Uterus (tissue), 4 donors: ENCODE measurements around the gene MAMLD1. TPM values are rescaled to one million over a fixed set of nuclear protein-coding genes. Genes with fewer than 3 reads are reported as not detected.

Experiments used
- DNase-seq, 2 donors: peaks; one replicate each; pipeline ENCODE4 v3.0.0-alpha.2; 2019 to 2020
- H3K27ac ChIP-seq, 2 donors: fragments of 200-600 bp; sonication (generic); 1 replicate in 1 of 2; 2 replicates in 1 of 2; pipeline ENCODE4 v1.5.1; 2016 to 2018
- H3K27me3 ChIP-seq, 2 donors: fragments of 200-600 bp; sonication (generic); one replicate each; pipeline ENCODE4 v1.5.1; 2018 to 2019; ENCODE audit warnings: control low read depth in 1 of 2
- H3K36me3 ChIP-seq, 2 donors: fragments of 200-600 bp; sonication (generic); one replicate each; pipeline ENCODE4 v1.5.1; 2019; ENCODE audit warnings: control low read depth in 1 of 2
- H3K4me1 ChIP-seq, 2 donors: fragments of 200-600 bp; sonication (generic); one replicate each; pipeline ENCODE4 v1.5.1; 2018 to 2019; ENCODE audit warnings: control low read depth in 1 of 2
- H3K4me3 ChIP-seq, 2 donors: fragments of 200-600 bp; sonication (generic); 1 replicate in 1 of 2; 2 replicates in 1 of 2; pipeline ENCODE4 v1.5.1; 2018 to 2019; ENCODE audit warnings: mild to moderate bottlenecking in 1 of 2
- H3K9me3 ChIP-seq, 2 donors: fragments of 200-600 bp; sonication (generic); one replicate each; pipeline ENCODE4 v1.5.1; 2019; ENCODE audit warnings: control low read depth in 1 of 2
- CTCF ChIP-seq, 4 experiments: fragments of 200-600 bp in 2 of 4; fragments of 450-650 bp in 2 of 4; sonication (generic) in 2 of 4; IDR thresholded peaks; one replicate each; pipeline ENCODE4 v1.5.1; 2016 to 2019; ENCODE audit warnings: antibody characterized with exemption in 4 of 4, mild to moderate bottlenecking in 2 of 4, moderate library complexity in 1 of 4
- POLR2A ChIP-seq, 2 donors: fragments of 450-650 bp; IDR thresholded peaks; one replicate each; pipeline ENCODE4 v1.6.1; 2016; ENCODE audit warnings: antibody characterized with exemption in 2 of 2, mild to moderate bottlenecking in 1 of 2, moderate library complexity in 1 of 2
- intact Hi-C: fragments of 100-400 bp; cut with DNase I; formaldehyde crosslinking; loops from one replicate; pipeline ENCODE4 v1.15.1; 2023; ENCODE audit warnings: low total_unique reads
- total RNA-seq, 4 donors: library from RNA; depleted of rRNA in 3 of 4; stranded (reverse); fragments of >200 nt in 3 of 4; gene quantifications; one replicate each; pipeline versions ENCODE4 v1.1.0 to v1.2.4, GENCODE V29; 2014 to 2023
- donor health status: DM: yes; HTN: yes; CAD: no.

Gene MAMLD1
- total RNA-seq, 4 donors from 2014 or later, result 0.77 to 20.6 (median 2.2) TPM

DNA sequence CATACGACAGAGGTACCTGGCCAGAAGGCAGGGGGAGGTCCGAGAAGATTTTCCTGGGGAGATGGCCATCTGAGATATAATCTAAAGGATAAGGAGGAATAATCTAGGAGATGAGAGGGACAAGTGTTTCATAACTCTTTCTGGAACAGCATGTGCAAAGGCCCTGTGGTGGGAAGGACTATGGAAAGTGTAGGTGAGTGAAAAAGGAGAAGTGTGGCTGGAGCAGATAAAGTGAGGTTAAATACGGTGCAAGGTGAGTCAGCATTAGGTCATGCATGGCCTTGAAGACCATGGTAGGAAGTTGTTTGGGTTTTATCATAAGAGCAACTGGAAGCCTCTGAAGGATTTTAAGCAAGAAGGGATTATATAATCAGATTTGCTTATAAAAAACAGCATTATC, 170.7 kb downstream of the MAMLD1 start:
- Histone ChIP-seq H3K4me3 (no peak overlapping the region), H3K27ac (no peak overlapping the region), H3K36me3 (no peaks in the 10 kb centered on the region), H3K4me1 (no peaks in the 10 kb centered on the region), H3K9me3 (no peaks in the 10 kb centered on the region), H3K27me3 (no peaks in the 10 kb centered on the region)
- TF ChIP-seq POLR2A (IDR thresholded peaks at IDR 0.05) (no peak), CTCF (IDR thresholded peaks at IDR 0.05) (no peak)
- intact Hi-C loops, result no loop called here
- no peak for DNase-seq

DNA sequence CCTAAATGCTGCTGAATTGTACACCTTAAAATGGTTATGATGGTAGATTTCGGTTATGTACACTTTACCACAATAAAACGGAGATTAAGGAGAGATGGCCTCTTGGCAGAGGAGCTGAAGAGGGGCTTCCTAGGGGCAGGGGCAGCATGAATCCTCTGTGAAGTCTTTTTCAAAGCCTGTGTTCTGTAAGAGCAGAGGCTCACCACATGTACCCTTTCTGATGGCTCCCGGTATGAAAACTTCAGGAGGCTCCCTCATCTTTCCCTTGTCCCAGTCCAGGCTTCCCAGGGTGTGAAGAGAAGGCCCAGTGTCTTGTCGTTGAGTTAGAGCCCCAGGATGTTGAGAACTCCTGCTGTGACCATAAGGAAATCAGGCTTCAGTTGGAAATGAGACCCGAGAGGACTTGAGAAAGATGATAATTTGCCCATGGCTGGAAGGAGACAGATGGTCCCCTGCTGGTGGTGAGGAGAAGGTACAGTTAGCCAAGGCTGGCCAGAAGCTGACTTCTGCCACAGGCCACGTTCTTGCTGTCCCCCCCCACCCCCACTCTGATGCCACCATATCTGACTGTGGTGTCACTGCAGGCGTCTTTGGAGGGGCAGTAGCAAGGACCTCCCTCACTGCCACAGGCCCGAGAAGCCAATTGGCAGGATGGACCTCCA, 173.5 kb downstream of the MAMLD1 start:
- TF ChIP-seq CTCF (IDR thresholded peaks at IDR 0.05) (no peak), POLR2A (IDR thresholded peaks at IDR 0.05) (no peak)
- Histone ChIP-seq H3K4me3 (no peak overlapping the region), H3K27ac (no peak overlapping the region), H3K9me3 (no peaks in the 10 kb centered on the region), H3K36me3 (no peaks in the 10 kb centered on the region), H3K27me3 (no peaks in the 10 kb centered on the region), H3K4me1 (no peaks in the 10 kb centered on the region)
- no peak for DNase-seq
- intact Hi-C loops, result no loop called here

DNA sequence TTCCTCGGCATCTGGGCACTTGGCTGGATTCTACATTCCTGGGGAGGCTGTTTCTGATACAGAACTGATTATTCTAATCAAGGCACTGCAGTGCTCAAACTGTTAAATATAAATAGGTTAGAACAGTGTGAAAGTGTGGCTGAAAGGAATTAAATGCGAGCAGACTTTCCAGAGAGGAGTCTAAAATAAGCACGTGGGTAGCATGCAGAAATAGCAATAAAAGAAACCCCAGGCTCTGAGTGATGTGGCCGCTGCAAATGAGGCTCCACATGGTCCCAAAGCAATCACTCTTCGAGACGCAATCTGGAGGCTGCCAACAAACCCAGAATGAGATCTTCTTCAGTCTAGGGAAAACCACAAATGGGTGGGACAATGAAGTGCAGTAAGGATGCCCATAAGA, 174.7 kb downstream of the MAMLD1 start:
- intact Hi-C loops, result no loop called here
- no peak overlapping the region for H3K4me3 ChIP-seq
- no peaks in the 10 kb centered on the region for H3K27me3 ChIP-seq
- H3K4me1 ChIP-seq, result no peaks in the 10 kb centered on the region
- H3K36me3 ChIP-seq, result no peaks in the 10 kb centered on the region
- no peak overlapping the region for H3K27ac ChIP-seq
- H3K9me3 ChIP-seq, result no peaks in the 10 kb centered on the region
- no peak for DNase-seq
- no peak for TF ChIP-seq CTCF (IDR thresholded peaks at IDR 0.05)
- no peak for TF ChIP-seq POLR2A (IDR thresholded peaks at IDR 0.05)

- H3K27me3 ChIP-seq, result no peaks in the 10 kb centered on the region
- H3K4me1 ChIP-seq, result no peaks in the 10 kb centered on the region
- H3K27ac ChIP-seq, result no peak overlapping the region
- H3K36me3 ChIP-seq, result no peaks in the 10 kb centered on the region
- no peak overlapping the region for H3K4me3 ChIP-seq
- no peaks in the 10 kb centered on the region for H3K9me3 ChIP-seq
- intact Hi-C loops, result no loop called here
- TF ChIP-seq POLR2A (IDR thresholded peaks at IDR 0.05) (no peak), CTCF (IDR thresholded peaks at IDR 0.05) (no peak)
- DNase-seq, result no peak
Observed at GRCh38 chrX:150540965-150541364, 177.8 kb downstream of the MAMLD1 start.

- no peak for TF ChIP-seq CTCF (IDR thresholded peaks at IDR 0.05)
- TF ChIP-seq POLR2A (IDR thresholded peaks at IDR 0.05), result no peak
- intact Hi-C loops, result no loop called here
Observed at GRCh38 chrX:150542846-150543229, 179.7 kb downstream of the MAMLD1 start.

More at GRCh38 chrX:150542846-150543229, 179.7 kb downstream of the MAMLD1 start:
- Histone ChIP-seq H3K9me3 (no peaks in the 10 kb centered on the region), H3K27me3 (no peaks in the 10 kb centered on the region), H3K4me1 (no peaks in the 10 kb centered on the region), H3K4me3 (no peak overlapping the region), H3K27ac (no peak overlapping the region), H3K36me3 (no peaks in the 10 kb centered on the region)
- no peak for DNase-seq
